Midbrain (tissue), 1 donor: ENCODE results near the gene GOLGA5.

ENCODE experiments used
- DNase-seq: peaks from one replicate; lab custom pipeline; 2025; lab: John Stamatoyannopoulos, UW

GOLGA5 gene

GRCh38 chr14:92880351-92880750 lies 86.2 kb downstream of the GOLGA5 start:
- no peak for DNase-seq

GRCh38 chr14:92880851-92881250 lies 86.7 kb downstream of the GOLGA5 start:
- DNase-seq, result peak; percentile 30

- DNase-seq, result no peak
Observed at GRCh38 chr14:92883066-92883465, 89.0 kb downstream of the GOLGA5 start.

- no peak for DNase-seq
Observed at GRCh38 chr14:92884410-92884809, 90.3 kb downstream of the GOLGA5 start.

- no peak for DNase-seq
Observed at GRCh38 chr14:92885279-92886061, 91.4 kb downstream of the GOLGA5 start.

- DNase-seq, result no peak
Observed at GRCh38 chr14:92886337-92886736, 92.2 kb downstream of the GOLGA5 start.

- DNase-seq, result no peak
Observed at GRCh38 chr14:92887157-92887556, 93.1 kb downstream of the GOLGA5 start.

- DNase-seq, result no peak
Observed at GRCh38 chr14:92888896-92889295, 94.8 kb downstream of the GOLGA5 start.
